Measurements from ENCODE around the gene HAGHL.
"Not testable (repeated sequence)": the region's sequence is repeated elsewhere in the genome, so short reads cannot be mapped to it uniquely, and the experiment has no call there.

HAGHL gene

DNA sequence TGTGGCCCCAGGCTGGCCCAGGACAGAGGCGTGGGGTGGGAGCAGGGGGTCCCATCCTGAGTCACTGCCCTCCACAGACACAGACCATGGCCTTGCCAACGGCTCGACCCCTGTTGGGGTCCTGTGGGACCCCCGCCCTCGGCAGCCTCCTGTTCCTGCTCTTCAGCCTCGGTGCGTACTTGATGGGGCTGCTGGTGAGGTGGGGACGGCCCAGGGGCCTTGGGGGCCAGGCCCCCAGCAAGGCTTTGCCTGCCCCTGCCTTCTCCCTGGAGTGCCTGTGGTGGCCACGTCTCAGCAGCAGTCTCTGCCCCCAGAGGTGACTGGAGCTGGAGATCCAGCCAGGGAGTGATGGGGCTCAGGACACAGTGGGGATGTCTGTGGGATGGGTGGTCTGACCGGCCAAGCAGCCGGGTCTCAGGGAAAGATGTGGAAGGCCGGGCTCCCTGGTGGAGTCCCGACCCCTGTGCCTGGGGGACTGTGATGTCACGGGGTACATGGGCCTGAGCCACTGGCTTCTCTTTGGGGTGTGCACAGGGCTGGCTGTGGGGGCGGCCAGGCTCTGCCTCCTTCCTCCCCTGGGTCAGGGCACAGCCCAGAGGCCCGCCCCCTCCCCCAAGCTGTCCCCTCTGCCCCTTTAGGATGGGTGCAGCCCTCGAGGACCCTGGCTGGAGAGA, 35.8 kb downstream of the HAGHL start:
- in situ Hi-C loops (cut with HindIII; ENCODE audit: low pct_ligation_motif_present, low pct_unique_long_range_greater_than_20kb, low sequenced_read_pairs), result no loop called here
- DNase-seq, result no peak

DNA sequence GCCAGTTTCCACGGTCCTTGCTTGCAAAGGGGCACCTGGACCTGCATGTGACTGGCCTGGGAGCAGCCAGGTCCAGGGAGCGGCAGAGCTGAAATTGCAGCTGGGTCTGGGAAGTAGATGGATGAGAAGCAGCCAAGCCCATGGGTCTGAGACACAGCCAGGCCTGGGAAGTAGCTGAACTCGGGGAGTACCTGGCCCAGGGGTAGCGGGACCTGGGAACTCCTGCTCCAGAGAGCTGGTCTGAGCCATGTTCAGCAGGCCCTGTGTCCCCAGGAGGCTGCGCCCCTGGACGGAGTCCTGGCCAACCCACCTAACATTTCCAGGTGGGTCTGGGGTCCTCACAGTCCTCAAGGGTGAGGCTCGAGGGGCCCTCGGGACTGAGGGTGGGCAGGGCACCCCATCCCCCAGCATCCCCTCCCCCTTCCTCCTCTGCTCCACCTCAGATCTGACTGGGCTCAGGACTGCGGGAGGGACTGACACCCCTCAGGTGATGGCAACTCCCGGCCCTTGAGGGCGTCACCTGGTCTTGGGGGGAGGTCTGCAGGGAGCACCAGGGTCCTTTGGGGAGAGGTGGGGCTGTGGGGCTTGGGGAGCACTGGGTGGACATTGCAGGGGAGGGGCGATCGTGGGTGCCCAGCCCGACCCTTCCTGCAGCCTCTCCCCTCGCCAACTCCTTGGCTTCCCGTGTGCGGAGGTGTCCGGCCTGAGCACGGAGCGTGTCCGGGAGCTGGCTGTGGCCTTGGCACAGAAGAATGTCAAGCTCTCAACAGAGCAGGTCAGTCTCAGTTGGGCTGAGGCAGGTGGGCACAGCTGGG, 36.7 kb downstream of the HAGHL start:
- no peak for DNase-seq
- in situ Hi-C loops (cut with HindIII; ENCODE audit: low pct_ligation_motif_present, low pct_unique_long_range_greater_than_20kb, low sequenced_read_pairs), result no loop called here

DNA sequence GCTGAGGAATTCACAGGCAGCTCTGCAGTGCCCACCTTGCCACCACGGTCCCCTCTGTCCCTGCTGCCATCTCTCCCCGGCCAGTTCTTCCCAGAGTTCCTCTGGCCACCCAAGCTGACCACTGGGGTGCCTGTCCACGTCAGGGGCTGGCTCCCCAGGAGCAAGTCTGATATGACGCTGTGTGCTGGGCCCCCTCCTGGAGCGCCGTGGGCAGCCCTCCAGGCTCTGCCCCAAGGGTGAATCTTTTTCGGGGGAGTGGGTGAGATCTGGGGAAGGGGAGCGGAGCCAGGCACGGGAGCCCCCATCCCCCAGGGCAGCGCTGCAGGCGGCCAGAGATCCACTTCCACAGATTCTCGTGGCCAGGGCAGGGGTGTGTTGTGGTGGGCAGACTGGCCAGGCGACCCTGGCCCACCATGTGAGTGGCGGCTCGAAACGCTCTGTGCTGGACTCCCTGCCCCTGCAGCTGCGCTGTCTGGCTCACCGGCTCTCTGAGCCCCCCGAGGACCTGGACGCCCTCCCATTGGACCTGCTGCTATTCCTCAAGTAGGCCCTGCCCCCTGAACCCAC, 37.4 kb downstream of the HAGHL start:
- in situ Hi-C loops (cut with HindIII; ENCODE audit: low pct_ligation_motif_present, low pct_unique_long_range_greater_than_20kb, low sequenced_read_pairs), result no loop called here
- DNase-seq, result no peak

DNA sequence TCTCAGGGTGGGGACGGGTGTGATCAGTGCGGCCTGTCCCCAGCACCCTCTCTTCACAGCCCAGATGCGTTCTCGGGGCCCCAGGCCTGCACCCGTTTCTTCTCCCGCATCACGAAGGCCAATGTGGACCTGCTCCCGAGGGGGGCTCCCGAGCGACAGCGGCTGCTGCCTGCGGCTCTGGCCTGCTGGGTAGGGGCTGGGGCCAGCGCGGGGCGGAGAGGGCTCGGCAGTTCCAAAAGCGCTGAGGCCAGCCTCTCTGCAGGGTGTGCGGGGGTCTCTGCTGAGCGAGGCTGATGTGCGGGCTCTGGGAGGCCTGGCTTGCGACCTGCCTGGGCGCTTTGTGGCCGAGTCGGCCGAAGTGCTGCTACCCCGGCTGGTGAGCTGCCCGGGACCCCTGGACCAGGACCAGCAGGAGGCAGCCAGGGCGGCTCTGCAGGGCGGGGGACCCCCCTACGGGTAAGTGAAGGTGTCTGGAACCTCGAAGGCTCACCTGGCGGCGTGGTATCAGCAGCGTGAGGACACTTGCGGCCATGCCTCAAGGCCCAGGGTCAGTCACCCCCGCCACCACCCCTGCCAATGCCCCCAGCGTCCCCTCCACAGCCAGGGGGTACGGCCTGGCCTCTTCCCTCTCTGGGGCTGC, 38.1 kb downstream of the HAGHL start:
- DNase-seq, result no peak
- in situ Hi-C loops (cut with HindIII; ENCODE audit: low pct_ligation_motif_present, low pct_unique_long_range_greater_than_20kb, low sequenced_read_pairs), result no loop called here

DNA sequence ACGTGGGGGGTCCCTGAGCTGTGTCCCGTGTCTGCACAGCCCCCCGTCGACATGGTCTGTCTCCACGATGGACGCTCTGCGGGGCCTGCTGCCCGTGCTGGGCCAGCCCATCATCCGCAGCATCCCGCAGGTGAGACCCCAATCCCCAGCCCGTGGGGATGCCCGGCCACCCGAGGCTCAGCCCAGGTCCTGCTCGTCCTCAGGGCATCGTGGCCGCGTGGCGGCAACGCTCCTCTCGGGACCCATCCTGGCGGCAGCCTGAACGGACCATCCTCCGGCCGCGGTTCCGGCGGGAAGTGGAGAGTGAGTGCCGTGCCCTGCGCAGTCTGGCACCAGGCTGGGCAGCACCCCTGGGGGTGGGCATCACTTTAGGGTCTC, 38.6 kb downstream of the HAGHL start:
- DNase-seq, result no peak
- in situ Hi-C loops (cut with HindIII; ENCODE audit: low pct_ligation_motif_present, low pct_unique_long_range_greater_than_20kb, low sequenced_read_pairs), result no loop called here

DNA sequence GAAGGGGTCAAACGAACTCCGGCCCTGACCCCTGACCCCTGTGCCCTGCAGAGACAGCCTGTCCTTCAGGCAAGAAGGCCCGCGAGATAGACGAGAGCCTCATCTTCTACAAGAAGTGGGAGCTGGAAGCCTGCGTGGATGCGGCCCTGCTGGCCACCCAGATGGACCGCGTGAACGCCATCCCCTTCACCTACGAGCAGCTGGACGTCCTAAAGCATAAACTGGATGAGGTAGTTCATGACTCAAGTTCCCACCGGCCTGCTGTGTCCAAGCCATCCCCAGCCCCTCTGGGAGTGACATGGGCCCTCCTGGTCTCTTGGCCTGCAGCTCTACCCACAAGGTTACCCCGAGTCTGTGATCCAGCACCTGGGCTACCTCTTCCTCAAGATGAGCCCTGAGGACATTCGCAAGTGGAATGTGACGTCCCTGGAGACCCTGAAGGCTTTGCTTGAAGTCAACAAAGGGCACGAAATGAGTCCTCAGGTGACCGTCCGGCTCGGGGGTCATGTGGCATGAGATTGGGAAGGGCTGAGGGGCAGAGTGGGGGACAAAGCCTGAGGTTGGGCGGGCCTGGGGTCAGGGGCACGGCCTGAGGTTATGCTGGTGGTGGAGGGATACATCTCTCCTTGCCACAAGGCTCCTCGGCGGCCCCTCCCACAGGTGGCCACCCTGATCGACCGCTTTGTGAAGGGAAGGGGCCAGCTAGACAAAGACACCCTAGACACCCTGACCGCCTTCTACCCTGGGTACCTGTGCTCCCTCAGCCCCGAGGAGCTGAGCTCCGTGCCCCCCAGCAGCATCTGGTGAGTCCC, 39.3 kb downstream of the HAGHL start:
- no peak for DNase-seq
- in situ Hi-C loops (cut with HindIII; ENCODE audit: low pct_ligation_motif_present, low pct_unique_long_range_greater_than_20kb, low sequenced_read_pairs), result no loop called here

DNA sequence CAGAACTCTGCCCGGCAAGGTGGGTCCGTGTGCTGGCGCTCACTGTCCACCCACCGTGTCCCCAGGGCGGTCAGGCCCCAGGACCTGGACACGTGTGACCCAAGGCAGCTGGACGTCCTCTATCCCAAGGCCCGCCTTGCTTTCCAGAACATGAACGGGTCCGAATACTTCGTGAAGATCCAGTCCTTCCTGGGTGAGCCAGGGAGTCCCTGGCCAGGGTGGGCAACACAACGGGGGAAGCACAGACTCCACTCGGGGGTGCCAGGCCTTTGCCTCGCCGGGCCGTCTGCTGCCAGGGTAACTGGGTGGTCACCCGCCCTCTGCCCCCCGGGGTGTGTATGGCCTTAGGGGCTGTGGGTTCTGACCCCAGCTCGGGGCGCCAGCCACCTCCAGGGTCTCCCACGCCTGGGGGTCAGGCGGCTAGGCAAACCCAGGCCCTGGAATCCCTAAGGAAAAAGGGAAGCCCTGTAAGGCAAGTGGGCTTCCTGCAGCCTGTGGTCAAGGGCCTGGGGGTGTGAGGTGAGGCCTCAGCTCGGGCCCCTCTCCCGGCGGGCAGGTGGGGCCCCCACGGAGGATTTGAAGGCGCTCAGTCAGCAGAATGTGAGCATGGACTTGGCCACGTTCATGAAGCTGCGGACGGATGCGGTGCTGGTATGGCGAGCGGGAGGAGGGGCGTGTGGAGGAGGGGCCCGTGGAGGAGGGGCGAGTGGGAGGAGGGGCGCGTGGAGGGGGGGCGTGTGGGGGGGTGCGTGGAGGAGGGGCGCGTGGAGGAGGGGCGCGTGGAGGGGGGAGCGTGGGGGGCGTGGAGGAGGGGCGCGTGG, 40.1 kb downstream of the HAGHL start:
- no peak for DNase-seq
- in situ Hi-C loops (cut with HindIII; ENCODE audit: low pct_ligation_motif_present, low pct_unique_long_range_greater_than_20kb, low sequenced_read_pairs), result no loop called here

DNA sequence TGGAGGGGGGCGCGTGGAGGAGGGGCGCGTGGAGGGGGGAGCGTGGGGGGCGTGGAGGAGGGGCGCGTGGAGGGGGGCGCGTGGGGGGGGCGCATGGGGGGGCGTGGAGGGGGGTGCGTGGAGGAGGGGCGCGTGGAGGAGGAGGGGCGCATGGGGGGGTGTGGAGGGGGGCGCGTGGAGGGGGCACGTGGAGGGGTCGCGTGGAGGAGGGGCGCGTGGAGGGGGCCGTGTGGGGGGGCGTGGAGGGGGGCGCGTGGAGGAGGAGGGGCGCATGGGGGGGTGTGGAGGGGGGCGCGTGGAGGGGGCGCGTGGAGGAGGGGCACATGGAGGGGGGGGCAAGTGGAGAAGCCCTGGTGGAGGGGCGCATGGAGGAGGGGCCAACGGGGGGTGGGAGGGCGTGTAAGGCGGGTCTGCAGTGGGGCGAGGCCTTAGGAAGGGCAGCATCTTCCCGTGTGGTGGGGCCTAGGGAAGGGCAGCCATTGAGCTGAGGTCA, 40.9 kb downstream of the HAGHL start:
- DNase-seq, result no peak
- in situ Hi-C loops (cut with HindIII; ENCODE audit: low pct_ligation_motif_present, low pct_unique_long_range_greater_than_20kb, low sequenced_read_pairs), result no loop called here

DNA sequence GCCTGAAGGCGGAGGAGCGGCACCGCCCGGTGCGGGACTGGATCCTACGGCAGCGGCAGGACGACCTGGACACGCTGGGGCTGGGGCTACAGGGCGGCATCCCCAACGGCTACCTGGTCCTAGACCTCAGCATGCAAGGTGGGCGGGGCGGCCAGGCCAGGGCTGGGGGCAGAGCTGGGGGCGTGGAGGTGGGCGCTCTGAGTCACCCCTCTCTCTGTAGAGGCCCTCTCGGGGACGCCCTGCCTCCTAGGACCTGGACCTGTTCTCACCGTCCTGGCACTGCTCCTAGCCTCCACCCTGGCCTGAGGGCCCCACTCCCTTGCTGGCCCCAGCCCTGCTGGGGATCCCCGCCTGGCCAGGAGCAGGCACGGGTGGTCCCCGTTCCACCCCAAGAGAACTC, 41.5 kb downstream of the HAGHL start:
- DNase-seq, result no peak

DNA sequence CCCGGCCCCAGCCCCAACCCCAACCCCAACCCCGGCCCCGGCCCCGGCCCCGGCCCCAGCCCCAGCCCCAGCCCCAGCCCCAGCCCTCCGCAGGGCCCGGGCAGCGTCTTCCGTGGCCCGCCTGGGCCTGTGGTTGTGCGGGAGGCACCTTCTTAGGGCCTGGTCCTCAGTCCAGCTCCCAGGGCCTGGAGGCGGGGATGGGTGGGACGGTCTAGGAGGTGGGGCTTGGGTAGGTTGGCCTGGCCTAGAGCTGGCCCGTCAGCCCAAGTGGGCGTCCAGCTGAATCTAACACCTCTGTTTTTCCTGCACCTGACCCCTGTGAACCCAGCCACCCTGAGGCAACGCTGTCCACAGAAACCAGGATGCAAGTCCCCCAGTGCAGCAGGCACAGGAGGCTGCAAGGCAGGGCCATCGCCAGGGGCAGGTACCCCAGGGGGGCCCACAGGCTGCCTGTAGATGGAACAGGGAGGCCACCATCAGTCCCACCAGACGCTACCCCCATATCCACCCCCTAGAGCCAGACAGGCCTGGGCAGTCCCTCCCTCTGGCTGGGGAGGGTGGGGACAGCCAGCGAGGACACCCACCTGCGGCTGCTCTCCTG, 42.4 kb downstream of the HAGHL start:
- in situ Hi-C loops (cut with HindIII; ENCODE audit: low pct_ligation_motif_present, low pct_unique_long_range_greater_than_20kb, low sequenced_read_pairs), result no loop called here
- DNase-seq, result no peak

More for the DNA sequence above, 41.5 kb downstream of the HAGHL start:
- in situ Hi-C loops (cut with HindIII; ENCODE audit: low pct_ligation_motif_present, low pct_unique_long_range_greater_than_20kb, low sequenced_read_pairs), result no loop called here

DNA sequence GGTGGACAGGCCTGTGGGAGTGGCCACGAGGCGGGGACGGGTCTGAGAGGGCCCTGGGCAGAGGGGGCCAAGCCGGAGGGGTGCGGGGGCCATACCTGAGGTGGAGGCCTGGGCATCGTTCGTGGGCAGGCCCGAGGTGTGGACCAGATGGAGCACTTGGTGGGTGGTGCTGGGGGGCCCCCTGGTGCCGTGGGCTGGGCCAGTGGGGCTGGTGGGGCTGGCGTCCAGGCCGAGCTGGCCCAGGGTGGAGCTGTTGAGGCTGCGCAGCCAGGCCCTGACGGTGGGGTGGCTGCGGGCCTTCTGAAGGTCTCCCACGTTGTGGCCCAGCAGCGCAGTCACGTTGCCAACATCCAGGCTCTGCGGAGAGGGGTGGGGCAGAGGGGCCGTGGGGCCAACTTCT, 43.0 kb downstream of the HAGHL start:
- no peak for DNase-seq
- in situ Hi-C loops (cut with HindIII; ENCODE audit: low pct_ligation_motif_present, low pct_unique_long_range_greater_than_20kb, low sequenced_read_pairs), result no loop called here

DNA sequence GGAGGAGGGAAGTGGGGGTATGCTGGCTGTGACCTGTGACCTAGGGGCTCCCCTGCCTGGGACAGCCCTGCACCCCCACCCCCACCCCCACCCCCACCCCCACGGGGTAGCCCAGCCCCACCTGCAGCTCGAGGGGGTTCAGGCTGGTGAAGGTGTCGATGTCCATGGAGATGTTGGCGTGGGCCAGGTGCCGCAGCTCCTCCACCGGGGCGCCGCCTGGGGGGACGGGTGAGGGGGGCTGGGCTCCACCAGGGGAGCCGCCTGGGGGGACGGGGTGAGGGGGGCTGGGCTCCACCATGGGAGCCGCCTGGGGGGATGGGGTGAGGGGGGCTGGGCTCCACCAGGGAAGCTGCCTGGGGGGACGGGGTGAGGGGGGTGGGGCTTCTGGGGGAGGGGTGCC, 43.5 kb downstream of the HAGHL start:
- in situ Hi-C loops (cut with HindIII; ENCODE audit: low pct_ligation_motif_present, low pct_unique_long_range_greater_than_20kb, low sequenced_read_pairs), result no loop called here
- no peak for DNase-seq

DNA sequence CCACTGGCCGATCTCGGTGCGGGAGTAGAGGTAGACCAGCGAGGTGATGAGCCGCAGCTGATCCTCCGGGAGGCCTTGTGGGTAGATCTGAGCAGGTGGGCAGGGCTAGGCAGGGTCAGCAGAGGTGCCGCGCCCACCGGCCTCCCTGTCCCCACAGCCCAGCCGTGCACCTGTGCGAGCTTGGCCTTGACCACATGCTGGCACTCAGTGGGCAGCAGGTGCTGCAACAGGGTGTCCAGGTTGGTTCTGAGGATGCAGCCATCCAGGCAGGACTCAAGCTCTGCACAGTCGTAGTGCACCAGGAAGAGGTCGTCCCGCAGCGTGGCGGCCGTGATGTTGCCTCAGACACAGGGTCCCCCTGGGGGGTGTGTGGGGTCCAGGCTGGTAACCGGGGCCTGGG, 46.1 kb downstream of the HAGHL start:
- DNase-seq, result no peak

DNA sequence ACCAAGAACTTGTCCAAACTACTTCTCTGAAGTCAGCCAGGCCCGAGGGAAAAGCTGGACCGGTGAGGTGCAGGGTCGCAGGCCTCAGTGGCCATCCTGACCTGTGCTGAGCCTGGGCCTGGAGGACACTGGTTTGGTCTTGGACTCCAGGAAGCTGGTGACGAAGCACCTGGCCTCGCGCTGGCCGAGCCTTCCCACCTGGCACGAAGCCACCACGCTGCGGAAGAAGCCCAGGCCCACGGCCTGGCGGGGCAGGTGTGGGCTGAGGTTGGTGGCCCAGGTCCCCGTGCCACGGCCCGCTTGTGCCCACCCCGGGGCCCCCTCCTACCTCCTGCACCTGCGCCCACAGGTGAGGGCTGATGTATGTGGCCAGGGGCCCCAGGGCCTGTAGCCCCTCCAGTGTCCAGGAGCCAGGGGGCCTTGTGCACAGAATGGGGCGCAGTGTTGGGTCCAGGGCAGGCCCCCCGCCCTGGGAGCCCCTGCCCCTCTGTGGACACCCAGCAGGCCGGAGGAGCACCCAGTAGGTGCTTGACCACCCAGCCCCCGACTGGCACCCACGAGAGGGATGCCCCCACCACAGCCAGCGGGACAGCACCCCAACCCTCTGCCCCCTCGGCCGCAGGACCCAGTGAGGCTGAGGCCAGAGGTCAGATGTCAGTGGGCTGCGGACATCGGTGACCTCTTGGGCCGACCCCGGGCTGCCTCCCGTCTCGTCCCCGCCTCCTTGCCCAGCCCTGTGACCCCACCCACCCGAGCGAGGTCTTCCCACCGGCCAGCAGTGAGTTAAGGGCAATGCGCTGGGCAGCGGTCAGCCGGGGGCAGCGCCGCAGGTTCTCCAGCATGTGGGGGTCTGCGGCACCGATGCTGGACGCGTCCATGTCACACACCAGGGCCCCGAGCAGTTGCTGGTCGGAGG, 47.4 kb downstream of the HAGHL start:
- no peak for DNase-seq
- in situ Hi-C loops (cut with HindIII; ENCODE audit: low pct_ligation_motif_present, low pct_unique_long_range_greater_than_20kb, low sequenced_read_pairs), result no loop called here

More for the DNA sequence above, 46.1 kb downstream of the HAGHL start:
- in situ Hi-C loops (cut with HindIII; ENCODE audit: low pct_ligation_motif_present, low pct_unique_long_range_greater_than_20kb, low sequenced_read_pairs), result no loop called here

DNA sequence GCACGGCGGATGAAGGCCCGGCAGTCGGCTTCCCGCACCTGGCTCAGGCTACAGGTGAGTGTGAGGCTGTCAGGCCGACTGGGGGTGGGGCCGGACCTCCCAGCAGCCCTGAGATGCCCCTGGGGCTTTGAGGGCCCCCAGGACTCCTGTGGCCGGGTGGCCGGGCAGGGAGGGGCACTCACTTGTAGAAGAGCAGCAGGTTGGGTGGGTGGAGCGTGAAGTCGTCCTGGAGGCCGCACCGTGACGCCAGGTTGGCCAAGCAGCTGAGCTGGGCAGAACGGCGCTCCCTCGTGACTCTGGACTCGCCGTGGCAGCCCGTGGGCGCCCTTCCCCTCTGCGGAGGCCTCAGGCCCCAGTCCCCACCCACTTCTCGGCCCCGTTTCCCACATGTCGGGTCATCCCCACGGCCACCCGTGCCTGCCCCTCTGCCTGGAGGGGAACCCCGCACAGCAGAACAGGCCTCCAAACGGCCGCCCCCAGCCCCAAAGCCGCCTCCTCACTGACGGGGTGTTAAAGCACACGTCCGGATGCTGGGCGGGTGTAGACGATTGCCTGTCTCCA, 48.4 kb downstream of the HAGHL start:
- in situ Hi-C loops (cut with HindIII; ENCODE audit: low pct_ligation_motif_present, low pct_unique_long_range_greater_than_20kb, low sequenced_read_pairs), result no loop called here
- DNase-seq, result no peak

DNA sequence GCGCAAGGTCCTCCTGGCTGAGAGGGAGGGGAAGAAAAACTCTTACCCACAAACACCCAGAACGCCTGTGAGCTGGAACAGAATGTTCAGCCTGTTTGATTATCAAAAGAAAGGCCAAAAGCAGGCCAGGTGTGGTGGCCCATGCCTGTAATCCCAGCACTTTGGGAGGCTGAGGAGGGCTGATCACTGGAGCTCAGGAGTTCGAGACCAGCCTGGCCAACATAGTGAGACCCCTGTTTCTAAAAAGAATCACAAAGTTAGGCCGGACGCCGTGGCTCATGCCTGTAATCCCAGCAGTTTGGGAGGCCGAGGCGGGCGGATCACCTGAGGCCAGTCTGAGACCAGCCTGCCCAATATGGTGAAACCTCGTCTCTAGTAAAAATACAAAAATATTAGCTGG, 49.4 kb downstream of the HAGHL start:
- DNase-seq; in situ Hi-C loops (cut with HindIII; ENCODE audit: low pct_ligation_motif_present, low pct_unique_long_range_greater_than_20kb, low sequenced_read_pairs): not testable (repeated sequence)

Measured in ACHN (cell line).